ENCODE results near the gene CLDN22. TPM values are rescaled to one million over a fixed set of nuclear protein-coding genes. Genes with fewer than 3 reads are reported as not detected.

The CLDN22 gene
- total RNA-seq, 1 donor from 2014 or later: not detected

DNA sequence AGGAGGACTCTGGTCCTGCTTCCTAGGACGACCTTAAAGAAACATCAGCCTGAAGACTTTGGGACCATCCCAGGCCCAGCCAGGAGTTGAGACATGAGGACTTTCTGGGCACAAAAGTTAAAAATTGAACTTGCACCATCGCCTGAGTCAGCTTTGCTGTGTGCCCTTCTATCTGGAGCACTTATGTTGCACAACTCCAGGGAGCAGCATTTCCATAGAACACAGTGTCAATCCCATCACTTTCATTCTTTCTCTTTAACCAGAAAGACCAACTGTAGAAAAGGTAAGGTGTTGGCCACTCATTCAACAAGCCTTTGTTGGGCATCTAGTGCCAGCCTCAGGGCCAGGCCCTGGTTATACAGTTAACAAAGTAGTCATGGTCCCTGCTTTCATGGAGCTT lies 10.8 kb upstream of the CLDN22 start:
- Histone ChIP-seq H3K27ac (replicated peaks) (no peak overlapping the region), H3K9me3 (replicated peaks) (no peaks in the 10 kb centered on the region), H3K4me1 (peaks cover 5% of the 10 kb centered on the region), H3K27me3 (ENCODE audit: low read depth) (no peaks in the 10 kb centered on the region), H3K4me3 (no peak overlapping the region), H3K36me3 (no peaks in the 10 kb centered on the region)
- intact Hi-C loops (cut with micrococcal nuclease): no loop called here
- no peak for TF ChIP-seq CTCF (IDR thresholded peaks at IDR 0.05; ENCODE audit: borderline replicate concordance)
- DNase-seq: no peak

GRCh38 chr4:183329954-183330742 lies 10.1 kb upstream of the CLDN22 start:
- no peaks in the 10 kb centered on the region for H3K4me1 ChIP-seq
- no peak overlapping the region for H3K4me3 ChIP-seq
- no peaks in the 10 kb centered on the region for H3K9me3 ChIP-seq (replicated peaks)
- intact Hi-C loops (cut with micrococcal nuclease): no loop called here
- no peak overlapping the region for H3K27ac ChIP-seq (replicated peaks)
- no peaks in the 10 kb centered on the region for H3K36me3 ChIP-seq
- no peak for DNase-seq
- TF ChIP-seq CTCF (IDR thresholded peaks at IDR 0.05; ENCODE audit: borderline replicate concordance): no peak
- H3K27me3 ChIP-seq (ENCODE audit: low read depth): no peaks in the 10 kb centered on the region

- no peak overlapping the region for H3K27ac ChIP-seq (replicated peaks)
- no peak for DNase-seq
- no peak overlapping the region for H3K4me3 ChIP-seq
- H3K36me3 ChIP-seq: no peaks in the 10 kb centered on the region
- no peaks in the 10 kb centered on the region for H3K27me3 ChIP-seq (ENCODE audit: low read depth)
- no peak for TF ChIP-seq CTCF (IDR thresholded peaks at IDR 0.05; ENCODE audit: borderline replicate concordance)
- intact Hi-C loops (cut with micrococcal nuclease): no loop called here
- H3K4me1 ChIP-seq: no peaks in the 10 kb centered on the region
- no peaks in the 10 kb centered on the region for H3K9me3 ChIP-seq (replicated peaks)
Measured at GRCh38 chr4:183329244-183329643, 9.2 kb upstream of the CLDN22 start.

DNA sequence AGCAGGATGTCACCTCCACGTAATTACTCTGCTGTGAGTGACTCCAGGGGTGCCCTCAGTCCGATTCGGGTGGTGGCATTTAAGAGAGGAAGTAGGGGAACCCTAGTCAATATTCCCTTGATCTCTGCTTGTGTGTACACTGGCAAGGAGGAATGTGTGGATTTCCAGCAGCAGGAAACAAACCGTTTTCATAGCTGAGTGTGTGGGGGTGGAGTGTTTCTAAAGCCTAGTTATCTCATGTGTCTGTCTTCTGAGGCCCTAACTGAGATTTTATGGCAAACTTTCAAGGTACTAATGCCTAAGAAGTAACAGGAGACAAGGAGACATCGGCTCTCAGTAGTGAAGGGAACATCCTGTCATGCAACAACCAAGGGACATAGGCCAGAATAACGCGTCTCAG lies 8.8 kb upstream of the CLDN22 start:
- DNase-seq: no peak
- intact Hi-C loops (cut with micrococcal nuclease): no loop called here
- H3K4me3 ChIP-seq: no peak overlapping the region
- H3K27me3 ChIP-seq (ENCODE audit: low read depth): no peaks in the 10 kb centered on the region
- no peaks in the 10 kb centered on the region for H3K4me1 ChIP-seq
- no peaks in the 10 kb centered on the region for H3K9me3 ChIP-seq (replicated peaks)
- no peak overlapping the region for H3K27ac ChIP-seq (replicated peaks)
- no peaks in the 10 kb centered on the region for H3K36me3 ChIP-seq
- no peak for TF ChIP-seq CTCF (IDR thresholded peaks at IDR 0.05; ENCODE audit: borderline replicate concordance)

DNA sequence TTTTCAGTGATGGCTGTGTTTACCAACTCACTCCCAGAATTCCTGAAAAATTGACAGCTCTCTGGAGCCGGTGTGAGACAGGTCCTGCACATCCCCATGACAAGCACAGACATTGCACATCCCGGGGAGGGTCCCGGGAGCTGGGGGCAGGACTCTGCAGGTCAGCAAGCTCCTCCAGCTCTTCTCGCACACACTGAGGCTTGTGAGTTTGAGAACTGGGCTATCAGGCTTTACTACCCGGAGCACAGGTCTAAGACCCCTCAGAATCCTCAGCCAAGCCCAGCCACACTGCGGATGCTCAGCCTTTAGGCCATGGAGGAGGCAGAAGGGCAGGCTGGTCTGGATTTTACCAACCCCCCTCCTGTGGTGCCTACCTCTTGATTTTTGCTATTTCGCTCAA lies 7.8 kb upstream of the CLDN22 start:
- Histone ChIP-seq H3K4me1 (no peaks in the 10 kb centered on the region), H3K27ac (replicated peaks) (no peak overlapping the region), H3K4me3 (no peak overlapping the region), H3K9me3 (replicated peaks) (no peaks in the 10 kb centered on the region), H3K36me3 (no peaks in the 10 kb centered on the region), H3K27me3 (ENCODE audit: low read depth) (no peaks in the 10 kb centered on the region)
- intact Hi-C loops (cut with micrococcal nuclease): no loop called here
- no peak for DNase-seq
- no peak for TF ChIP-seq CTCF (IDR thresholded peaks at IDR 0.05; ENCODE audit: borderline replicate concordance)

Data from left ventricle myocardium inferior (tissue), 1 donor.